ENCODE results near the gene DECR2.

DECR2 gene

GRCh38 chr16:392450-393030 is 9.1 kb upstream of the DECR2 start:
- TF ChIP-seq CTCF (IDR thresholded peaks at IDR 0.05; ENCODE audit: low read depth, low read length), result no peak
- Histone ChIP-seq H3K4me3 (ENCODE audit: low read depth, low read length) (no peak overlapping the region), H3K9me3 (no peaks in the 10 kb centered on the region), H3K27me3 (no peaks in the 10 kb centered on the region), H3K36me3 (no peaks in the 10 kb centered on the region), H3K4me1 (0 out of 2 replicates have a peak, but pooled peaks cover 3% of the 10 kb centered on the region)
- no peak for DNase-seq

- Histone ChIP-seq H3K9me3 (no peaks in the 10 kb centered on the region), H3K27me3 (no peaks in the 10 kb centered on the region), H3K4me1 (peaks cover 8% of the 10 kb centered on the region), H3K36me3 (peaks cover 27% of the 10 kb centered on the region), H3K4me3 (ENCODE audit: low read depth, low read length) (peak overlapping the region; percentile 62)
- no peak for DNase-seq
- no peak for TF ChIP-seq CTCF (IDR thresholded peaks at IDR 0.05; ENCODE audit: low read depth, low read length)
Observed at GRCh38 chr16:396199-396598, 5.5 kb upstream of the DECR2 start.

- Histone ChIP-seq H3K27me3 (no peaks in the 10 kb centered on the region), H3K4me1 (peaks cover 8% of the 10 kb centered on the region), H3K36me3 (peaks cover 27% of the 10 kb centered on the region), H3K9me3 (no peaks in the 10 kb centered on the region), H3K4me3 (ENCODE audit: low read depth, low read length) (peak overlapping the region; percentile 62)
- DNase-seq, result peak; percentile 68
- TF ChIP-seq CTCF (IDR thresholded peaks at IDR 0.05; ENCODE audit: low read depth, low read length), result no peak
Observed at GRCh38 chr16:396605-397004, 5.1 kb upstream of the DECR2 start.

GRCh38 chr16:397135-397661 is 4.5 kb upstream of the DECR2 start, which contains the start of gene NME4:
TSS of gene NME4 (plus strand) at chr16:397199. CDS start at chr16:397223, 24 bp downstream.
- Histone ChIP-seq H3K4me1 (peaks cover 8% of the 10 kb centered on the region), H3K4me3 (ENCODE audit: low read depth, low read length) (peak within 1 kb of the TSS; percentile 62), H3K36me3 (peaks cover 27% of the 10 kb centered on the region), H3K27me3 (no peaks in the 10 kb centered on the region), H3K9me3 (no peaks in the 10 kb centered on the region)
- DNase-seq, result peak; percentile 69
- TF ChIP-seq CTCF (IDR thresholded peaks at IDR 0.05; ENCODE audit: low read depth, low read length), result no peak

GRCh38 chr16:397736-398332 is 3.9 kb upstream of the DECR2 start:
- Histone ChIP-seq H3K27me3 (no peaks in the 10 kb centered on the region), H3K9me3 (no peaks in the 10 kb centered on the region), H3K4me3 (ENCODE audit: low read depth, low read length) (peak overlapping the region; percentile 35), H3K36me3 (peaks cover 27% of the 10 kb centered on the region), H3K4me1 (peaks cover 8% of the 10 kb centered on the region)
- DNase-seq, result peak; percentile 88
- peak; percentile 39 for TF ChIP-seq CTCF (IDR thresholded peaks at IDR 0.05; ENCODE audit: low read depth, low read length)
